PFSK-1 (cell line): ENCODE results near the gene TMEM163.

Source experiments
- FOXP2 ChIP-seq: optimal IDR thresholded peaks from 2 replicates; pipeline ENCODE3; 2011; ENCODE audit warnings: borderline replicate concordance, control low read depth, inconsistent platforms; ENCODE audit not compliant: insufficient read depth; ENCODE audit errors: extremely low read length, extremely low read depth
- POLR2AphosphoS5 ChIP-seq: IDR thresholded peaks from 2 replicates; pipeline ENCODE4 v1.6.1; 2012; ENCODE audit warnings: low read depth, mild to moderate bottlenecking, control low read depth, low read length, moderate library complexity
- SIN3A ChIP-seq: IDR thresholded peaks from 2 replicates; pipeline ENCODE4 v1.6.1; 2012; ENCODE audit warnings: mild to moderate bottlenecking, low read length, moderate library complexity, borderline replicate concordance; ENCODE audit not compliant: insufficient read depth
- TAF1 ChIP-seq: IDR thresholded peaks from 2 replicates; pipeline ENCODE4 v1.6.1; 2012; ENCODE audit warnings: low read length, control low read depth, borderline replicate concordance; ENCODE audit not compliant: insufficient read depth
- TF ChIP-seq, protein P1 (sequence below), 2 experiments: IDR thresholded peaks; 2 replicates each; pipeline versions ENCODE4 v1.6.1 to v1.8.0; 2011 to 2012; ENCODE audit warnings: low read depth in 2 of 2, low read length in 2 of 2, control low read depth in 1 of 2, inconsistent platforms in 1 of 2, mild to moderate bottlenecking in 1 of 2, moderate library complexity in 1 of 2; ENCODE audit not compliant: insufficient read depth in 1 of 2

Gene TMEM163

DNA sequence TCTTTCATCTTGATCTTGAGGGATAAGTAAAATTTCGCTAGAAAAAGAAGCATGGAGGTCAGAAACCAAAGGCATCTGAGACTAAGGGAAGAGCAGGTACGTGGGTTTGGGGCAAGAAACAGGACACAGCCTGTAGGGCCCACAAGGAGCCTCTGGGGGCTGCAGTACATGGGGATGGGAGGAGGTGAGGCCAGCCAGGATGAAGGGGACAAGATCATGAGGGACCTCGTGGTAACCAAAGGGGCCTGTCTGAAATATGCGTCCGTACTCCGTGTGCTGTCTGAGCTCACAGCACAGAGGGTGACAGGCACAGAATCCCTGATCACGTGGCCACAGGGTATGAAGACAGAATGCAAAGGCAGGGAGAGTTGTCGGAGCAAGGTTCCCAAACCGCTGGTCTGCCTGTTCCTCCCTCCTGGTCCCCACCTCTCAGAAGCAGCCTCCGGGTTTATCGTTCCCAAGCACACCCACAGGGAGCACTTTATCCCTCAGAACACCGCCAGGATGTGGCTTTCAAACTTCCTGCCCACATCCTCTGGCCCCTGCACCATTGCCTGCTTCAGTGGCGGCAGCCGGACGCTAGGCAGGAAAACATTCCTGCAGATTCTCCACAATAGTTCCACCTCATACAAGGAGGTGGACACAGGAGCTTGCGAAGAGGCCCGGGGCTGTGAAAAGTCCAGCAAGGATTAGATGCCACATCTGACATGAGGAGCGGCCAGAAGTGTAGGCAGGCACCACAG, 12.0 kb downstream of the TMEM163 start:
- TF ChIP-seq POLR2AphosphoS5 (no peak), SIN3A (no peak), TAF1 (no peak), FOXP2 (no peak)
- TF ChIP-seq, protein P1, sequence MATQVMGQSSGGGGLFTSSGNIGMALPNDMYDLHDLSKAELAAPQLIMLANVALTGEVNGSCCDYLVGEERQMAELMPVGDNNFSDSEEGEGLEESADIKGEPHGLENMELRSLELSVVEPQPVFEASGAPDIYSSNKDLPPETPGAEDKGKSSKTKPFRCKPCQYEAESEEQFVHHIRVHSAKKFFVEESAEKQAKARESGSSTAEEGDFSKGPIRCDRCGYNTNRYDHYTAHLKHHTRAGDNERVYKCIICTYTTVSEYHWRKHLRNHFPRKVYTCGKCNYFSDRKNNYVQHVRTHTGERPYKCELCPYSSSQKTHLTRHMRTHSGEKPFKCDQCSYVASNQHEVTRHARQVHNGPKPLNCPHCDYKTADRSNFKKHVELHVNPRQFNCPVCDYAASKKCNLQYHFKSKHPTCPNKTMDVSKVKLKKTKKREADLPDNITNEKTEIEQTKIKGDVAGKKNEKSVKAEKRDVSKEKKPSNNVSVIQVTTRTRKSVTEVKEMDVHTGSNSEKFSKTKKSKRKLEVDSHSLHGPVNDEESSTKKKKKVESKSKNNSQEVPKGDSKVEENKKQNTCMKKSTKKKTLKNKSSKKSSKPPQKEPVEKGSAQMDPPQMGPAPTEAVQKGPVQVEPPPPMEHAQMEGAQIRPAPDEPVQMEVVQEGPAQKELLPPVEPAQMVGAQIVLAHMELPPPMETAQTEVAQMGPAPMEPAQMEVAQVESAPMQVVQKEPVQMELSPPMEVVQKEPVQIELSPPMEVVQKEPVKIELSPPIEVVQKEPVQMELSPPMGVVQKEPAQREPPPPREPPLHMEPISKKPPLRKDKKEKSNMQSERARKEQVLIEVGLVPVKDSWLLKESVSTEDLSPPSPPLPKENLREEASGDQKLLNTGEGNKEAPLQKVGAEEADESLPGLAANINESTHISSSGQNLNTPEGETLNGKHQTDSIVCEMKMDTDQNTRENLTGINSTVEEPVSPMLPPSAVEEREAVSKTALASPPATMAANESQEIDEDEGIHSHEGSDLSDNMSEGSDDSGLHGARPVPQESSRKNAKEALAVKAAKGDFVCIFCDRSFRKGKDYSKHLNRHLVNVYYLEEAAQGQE (IDR thresholded peaks at IDR 0.05; ENCODE audit: insufficient read depth in 1 of 2, low read depth in 2 of 2, low read length in 2 of 2) = no peak

DNA sequence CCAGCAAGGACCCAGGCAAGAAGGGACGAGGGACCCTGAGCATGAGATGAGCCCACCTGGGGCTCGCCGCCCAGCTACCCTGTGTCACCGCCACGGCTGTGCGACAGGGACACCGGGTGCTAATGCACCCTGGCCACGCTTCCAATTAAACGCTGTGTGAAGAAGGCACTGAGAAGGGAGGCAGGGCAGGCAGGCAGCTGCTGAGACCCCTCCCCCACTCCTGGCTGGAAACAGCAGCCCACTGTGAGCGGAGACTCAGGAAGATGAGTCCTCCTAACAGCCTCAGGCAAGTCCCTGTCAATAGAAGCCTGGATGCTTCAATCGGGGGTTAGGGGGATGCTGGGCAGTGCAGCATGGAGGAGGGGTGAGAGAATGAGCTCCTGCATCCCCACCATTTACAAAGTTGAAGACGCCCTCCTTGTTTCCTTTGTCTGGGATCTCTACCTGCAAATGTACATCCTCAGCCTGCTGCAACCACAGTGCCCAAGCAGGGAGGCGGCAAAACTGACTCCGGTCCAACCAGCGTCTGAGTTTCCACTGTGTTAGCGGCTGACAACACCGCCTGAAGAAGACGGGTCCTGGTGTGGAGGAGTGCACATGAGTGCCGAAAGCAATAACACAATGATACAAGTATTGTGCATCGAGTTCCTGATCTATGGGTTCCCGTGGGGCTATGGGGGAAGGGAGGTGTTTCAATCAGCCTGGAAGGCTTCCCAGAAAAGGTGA, 12.8 kb downstream of the TMEM163 start:
- no peak for TF ChIP-seq TAF1
- TF ChIP-seq SIN3A = no peak
- TF ChIP-seq FOXP2 = no peak
- TF ChIP-seq, protein P1 (IDR thresholded peaks at IDR 0.05; ENCODE audit: insufficient read depth in 1 of 2, low read depth in 2 of 2, low read length in 2 of 2) = no peak
- TF ChIP-seq POLR2AphosphoS5 = no peak

GRCh38 chr2:134704173-134704572, 14.6 kb downstream of the TMEM163 start:
- TF ChIP-seq TAF1 = no peak
- TF ChIP-seq, protein P1 (IDR thresholded peaks at IDR 0.05; ENCODE audit: insufficient read depth in 1 of 2, low read depth in 2 of 2, low read length in 2 of 2) = no peak
- no peak for TF ChIP-seq POLR2AphosphoS5
- TF ChIP-seq FOXP2 = no peak
- TF ChIP-seq SIN3A = no peak

DNA sequence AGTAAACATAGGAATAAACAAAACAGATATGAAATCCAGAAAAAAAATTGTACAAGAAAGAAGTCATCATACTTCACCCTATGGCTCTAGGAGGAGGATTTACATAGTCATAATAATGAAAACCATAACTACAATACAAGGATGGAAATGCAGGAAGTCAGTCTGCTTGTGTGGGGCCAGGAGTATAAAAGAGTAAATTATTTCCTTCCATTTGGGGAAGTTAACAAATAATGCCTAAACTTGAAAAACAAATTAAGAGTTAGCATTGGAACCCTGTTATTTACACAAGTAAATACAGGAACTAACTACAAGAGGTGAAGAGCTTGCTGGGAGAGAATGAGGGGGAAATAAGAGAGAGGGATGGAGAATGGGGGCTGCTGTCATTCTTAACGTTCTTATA, 15.4 kb downstream of the TMEM163 start:
- TF ChIP-seq, protein P1 (IDR thresholded peaks at IDR 0.05; ENCODE audit: insufficient read depth in 1 of 2, low read depth in 2 of 2, low read length in 2 of 2) = no peak
- no peak for TF ChIP-seq SIN3A
- no peak for TF ChIP-seq POLR2AphosphoS5
- no peak for TF ChIP-seq FOXP2
- no peak for TF ChIP-seq TAF1

DNA sequence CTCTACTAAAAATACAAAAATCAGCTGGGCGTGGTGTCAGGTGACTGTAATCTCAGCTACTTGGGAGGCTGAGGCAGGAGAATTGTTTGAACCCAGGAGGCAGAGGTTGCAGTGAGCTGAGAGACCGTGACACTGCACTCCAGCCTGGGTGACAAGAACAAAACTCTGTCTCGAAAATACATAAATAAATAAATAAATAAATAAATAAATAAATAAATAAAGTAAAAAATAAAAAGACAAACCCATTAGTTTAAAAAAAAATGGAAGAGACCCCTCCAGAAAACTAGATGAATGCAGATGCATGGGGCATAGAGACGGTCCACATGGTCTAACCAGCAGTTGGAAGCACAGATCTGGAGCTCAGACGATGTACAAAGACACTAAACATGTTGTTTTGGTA, 18.1 kb downstream of the TMEM163 start:
- TF ChIP-seq TAF1 (no peak), FOXP2 (no peak), SIN3A (no peak), POLR2AphosphoS5 (no peak)
- TF ChIP-seq, protein P1 (IDR thresholded peaks at IDR 0.05; ENCODE audit: insufficient read depth in 1 of 2, low read depth in 2 of 2, low read length in 2 of 2) = no peak
